Measurements from ENCODE around the gene POLR2C.

Gene POLR2C

GRCh38 chr16:57477531-57478202, 15.2 kb downstream of the POLR2C start:
- H3K27ac ChIP-seq (ENCODE audit: low read length), result no peak overlapping the region
- no peaks in the 10 kb centered on the region for H4K20me1 ChIP-seq (ENCODE audit: insufficient read depth, low read length)
- peaks cover 19% of the 10 kb centered on the region for H3K4me1 ChIP-seq (ENCODE audit: low read length)
- H3K27me3 ChIP-seq (ENCODE audit: low read depth, low read length), result peaks cover 37% of the 10 kb centered on the region
- no peaks in the 10 kb centered on the region for H3K9me3 ChIP-seq (ENCODE audit: insufficient read depth, low read length)
- no peak overlapping the region for H3K4me3 ChIP-seq (ENCODE audit: low read length)
- H3K79me2 ChIP-seq (ENCODE audit: low read length), result no peaks in the 10 kb centered on the region
- peaks cover 4% of the 10 kb centered on the region for H3K36me3 ChIP-seq (replicated peaks; ENCODE audit: low read depth, low read length)
- no peak overlapping the region for H3K9ac ChIP-seq (ENCODE audit: low read length)
- H3K4me2 ChIP-seq (ENCODE audit: low read length), result no peak overlapping the region
- TF ChIP-seq CTCF (IDR thresholded peaks at IDR 0.05; ENCODE audit: low read depth, low read length) (no peak), EZH2phosphoT487 (IDR thresholded peaks at IDR 0.05; ENCODE audit: low read depth) (no peak)
- no peak overlapping the region for H2AFZ ChIP-seq (ENCODE audit: low read depth, low read length)

DNA sequence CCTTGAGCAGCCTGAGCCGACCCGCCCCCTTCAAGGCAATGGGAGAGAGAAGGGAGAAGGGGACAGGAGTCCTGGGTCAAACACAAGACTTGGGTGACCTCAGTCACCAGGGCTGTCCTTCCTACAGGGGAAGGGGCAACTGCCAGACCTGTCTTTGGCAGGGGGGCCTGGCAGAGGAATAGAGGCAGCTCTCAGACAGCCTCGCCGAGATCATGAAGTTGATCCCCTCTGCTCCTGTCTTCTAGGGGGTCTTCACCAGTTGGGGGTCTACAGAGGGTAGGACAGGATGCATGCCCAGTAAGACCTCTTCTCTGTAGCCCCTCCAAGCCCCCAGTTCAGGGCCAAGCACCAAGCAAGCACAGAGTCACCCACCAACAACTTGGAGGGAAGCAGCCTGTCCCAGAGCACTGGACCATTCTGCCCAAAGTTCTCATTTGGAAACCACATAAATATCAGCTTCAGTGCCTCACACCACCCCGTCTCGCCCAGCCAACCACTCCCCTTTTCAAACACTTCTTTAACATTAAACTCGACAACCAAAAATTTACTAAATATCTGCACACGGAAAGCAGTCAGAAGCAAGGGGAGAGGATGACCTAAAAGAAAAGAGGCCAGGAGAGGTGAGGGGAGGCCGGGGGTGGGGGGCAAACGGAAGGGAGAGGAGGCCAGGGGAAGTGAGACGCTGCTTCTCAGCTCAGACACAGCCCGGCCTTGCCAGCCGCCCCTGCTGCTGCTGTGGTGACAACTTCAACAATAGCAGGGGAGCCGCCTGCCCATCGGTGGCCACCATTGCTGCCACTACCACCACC, 16.1 kb downstream of the POLR2C start:
- no peak overlapping the region for H3K9ac ChIP-seq (ENCODE audit: low read length)
- peaks cover 37% of the 10 kb centered on the region for H3K27me3 ChIP-seq (ENCODE audit: low read depth, low read length)
- no peaks in the 10 kb centered on the region for H3K9me3 ChIP-seq (ENCODE audit: insufficient read depth, low read length)
- H3K4me1 ChIP-seq (ENCODE audit: low read length), result peaks cover 19% of the 10 kb centered on the region
- TF ChIP-seq CTCF (IDR thresholded peaks at IDR 0.05; ENCODE audit: low read depth, low read length), result no peak
- H3K4me3 ChIP-seq (ENCODE audit: low read length), result peak overlapping the region; percentile 45
- H3K27ac ChIP-seq (ENCODE audit: low read length), result no peak overlapping the region
- H4K20me1 ChIP-seq (ENCODE audit: insufficient read depth, low read length), result no peaks in the 10 kb centered on the region
- H3K4me2 ChIP-seq (ENCODE audit: low read length), result peak overlapping the region; percentile 63
- H3K36me3 ChIP-seq (replicated peaks; ENCODE audit: low read depth, low read length), result no peaks in the 10 kb centered on the region
- H2AFZ ChIP-seq (ENCODE audit: low read depth, low read length), result no peak overlapping the region
- H3K79me2 ChIP-seq (ENCODE audit: low read length), result no peaks in the 10 kb centered on the region

- Histone ChIP-seq H3K79me2 (ENCODE audit: low read length) (no peaks in the 10 kb centered on the region), H2AFZ (ENCODE audit: low read depth, low read length) (no peak overlapping the region), H3K9me3 (ENCODE audit: insufficient read depth, low read length) (no peaks in the 10 kb centered on the region), H3K4me2 (ENCODE audit: low read length) (peak overlapping the region; percentile 63), H3K9ac (ENCODE audit: low read length) (no peak overlapping the region), H3K27ac (ENCODE audit: low read length) (no peak overlapping the region), H3K4me1 (ENCODE audit: low read length) (peaks cover 19% of the 10 kb centered on the region), H4K20me1 (ENCODE audit: insufficient read depth, low read length) (no peaks in the 10 kb centered on the region), H3K27me3 (ENCODE audit: low read depth, low read length) (peaks cover 43% of the 10 kb centered on the region), H3K4me3 (ENCODE audit: low read length) (peak overlapping the region; percentile 45), H3K36me3 (replicated peaks; ENCODE audit: low read depth, low read length) (no peaks in the 10 kb centered on the region)
- TF ChIP-seq EZH2phosphoT487 (IDR thresholded peaks at IDR 0.05; ENCODE audit: low read depth) (no peak), CTCF (IDR thresholded peaks at IDR 0.05; ENCODE audit: low read depth, low read length) (no peak)
Observed at GRCh38 chr16:57479205-57479975, 16.9 kb downstream of the POLR2C start.

Data from OCI-LY3 (cell line).